NCI-H69 (cell line): ENCODE measurements around the gene CYP24A1.

Source experiments
- DNase-seq: peaks from one replicate; lab custom pipeline; 2025; lab: John Stamatoyannopoulos, UW

Gene CYP24A1

DNA sequence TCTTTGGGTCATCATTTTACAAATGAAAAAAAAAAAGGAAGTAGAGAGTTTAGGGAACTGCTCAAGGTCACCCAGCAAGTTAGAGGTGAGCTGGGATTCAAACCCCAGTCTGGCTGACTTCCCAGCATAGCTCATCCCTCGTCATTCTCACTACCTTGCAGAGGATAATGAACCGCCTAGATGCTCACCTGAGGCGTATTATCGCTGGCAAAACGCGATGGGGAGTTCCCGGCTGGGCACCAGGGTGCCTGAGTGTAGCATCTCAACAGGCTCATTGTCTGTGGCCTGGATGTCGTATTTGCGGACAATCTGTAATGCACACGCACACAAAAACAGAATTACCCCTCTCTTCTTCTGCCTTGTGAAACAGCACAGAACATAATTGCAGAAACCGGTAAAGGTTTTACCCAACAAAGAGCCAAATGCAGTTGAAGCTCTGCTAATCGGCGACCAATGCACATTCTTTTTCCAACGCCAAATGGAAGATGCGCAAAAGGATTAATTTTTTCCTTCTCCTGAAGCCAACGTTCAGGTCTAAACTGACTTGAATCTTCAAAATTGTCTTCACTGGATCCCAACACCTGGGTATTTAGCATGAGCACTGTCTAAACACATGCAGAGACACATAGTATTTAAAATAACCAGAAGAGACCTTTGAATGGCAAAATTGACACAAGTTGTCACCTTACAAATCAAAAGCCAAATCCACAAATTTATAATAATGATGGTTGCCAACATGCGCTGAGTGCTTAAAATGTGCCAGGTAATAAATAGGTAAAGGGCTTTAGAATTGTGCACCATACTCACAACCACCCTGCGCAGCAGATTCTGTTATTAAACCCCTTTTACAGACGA, 16.6 kb downstream of the CYP24A1 start:
- peak; percentile 1 for DNase-seq

DNA sequence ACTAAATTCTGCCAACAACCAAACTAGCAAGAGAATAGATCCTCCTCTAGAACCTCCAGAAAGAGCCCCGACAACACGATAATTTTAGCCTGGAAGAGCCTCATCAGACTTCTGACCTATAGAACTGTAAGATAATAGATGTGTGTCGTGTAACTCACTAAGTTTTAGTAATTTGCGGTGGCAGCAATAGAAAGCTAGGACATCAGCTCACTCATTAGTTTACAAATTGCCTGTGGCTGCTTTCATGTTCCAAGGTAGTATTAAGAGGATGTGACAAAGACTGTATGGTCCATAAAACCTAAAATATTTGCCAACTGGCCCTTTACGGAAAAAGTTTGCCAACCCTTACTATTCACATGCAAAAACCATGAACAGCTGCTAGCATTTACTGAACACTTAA, 17.3 kb downstream of the CYP24A1 start:
- no peak for DNase-seq

DNA sequence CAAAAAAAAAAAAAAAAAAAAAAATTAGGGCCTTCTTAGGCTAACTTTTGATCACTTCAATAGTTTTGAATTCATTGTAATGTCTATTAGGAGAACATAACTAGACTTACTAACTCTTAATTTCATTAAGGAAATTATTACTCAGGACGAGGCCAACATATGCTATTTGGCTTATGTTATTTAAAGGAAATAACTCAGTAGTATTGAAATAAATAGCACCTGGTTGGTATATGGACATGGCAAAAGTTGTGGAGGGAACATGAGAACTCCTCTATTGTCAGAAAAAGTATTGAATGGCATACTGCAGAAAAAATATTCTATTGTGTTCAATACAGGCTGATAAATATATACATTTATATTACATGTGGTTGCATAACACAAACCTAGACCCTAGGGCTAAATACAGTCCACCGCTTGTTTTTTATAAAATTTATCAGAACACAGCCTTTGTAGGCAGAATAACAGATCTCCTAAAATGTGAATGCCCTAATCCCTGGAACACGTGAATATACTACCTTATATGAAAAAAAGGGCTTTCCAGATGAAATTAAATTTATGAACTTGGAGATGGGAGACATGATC, 18.0 kb downstream of the CYP24A1 start:
- no peak for DNase-seq

DNA sequence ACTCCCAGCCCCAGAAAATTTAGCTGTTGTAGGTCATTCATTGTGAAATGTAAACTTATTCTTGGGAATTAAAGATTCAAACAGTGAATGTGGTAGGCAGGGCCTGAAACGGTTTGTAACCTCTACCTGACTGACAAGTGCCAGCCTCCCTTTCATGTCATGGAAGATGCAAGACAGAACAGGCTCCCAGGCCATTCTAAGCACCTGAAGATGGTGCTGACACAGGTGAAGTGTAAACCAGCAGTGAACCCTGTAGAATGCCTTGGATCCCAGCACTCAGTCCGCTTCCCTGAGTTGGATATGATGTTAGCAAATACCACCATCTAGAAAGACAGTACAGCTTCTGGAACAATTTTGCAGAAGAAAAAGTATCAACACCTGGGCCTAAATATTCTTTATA, 19.3 kb downstream of the CYP24A1 start:
- DNase-seq, result no peak

DNA sequence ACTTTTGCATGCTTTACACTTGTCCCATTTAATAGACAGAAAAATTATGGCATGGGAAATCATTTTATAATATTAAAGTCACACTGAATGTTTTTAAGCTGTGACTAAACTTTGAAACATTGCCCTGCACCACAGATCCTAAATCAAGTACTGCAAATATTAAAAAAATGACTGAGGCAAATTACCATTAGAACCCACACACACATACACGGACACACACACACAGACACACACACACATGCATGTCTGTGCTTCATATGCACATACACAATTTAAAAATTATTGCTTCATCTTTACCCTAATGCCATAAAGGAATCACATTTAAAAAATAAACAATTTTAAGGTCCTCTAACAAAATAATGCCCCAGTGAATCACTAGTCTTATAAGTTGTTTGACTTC, 19.9 kb downstream of the CYP24A1 start:
- no peak for DNase-seq

DNA sequence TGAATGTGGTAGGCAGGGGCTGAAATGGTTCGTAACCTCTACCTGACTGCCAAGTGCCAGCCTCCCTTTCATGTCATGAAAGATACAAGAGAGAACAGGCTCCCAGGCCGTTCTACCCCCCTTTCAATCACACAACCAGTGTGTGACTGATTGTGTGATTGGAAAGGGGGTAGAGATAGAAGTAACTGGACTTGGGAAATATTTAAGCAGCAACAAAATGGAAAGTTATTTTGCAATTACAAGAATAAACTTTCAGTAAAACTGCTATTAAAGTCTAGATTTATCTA, 20.8 kb downstream of the CYP24A1 start:
- DNase-seq, result no peak

DNA sequence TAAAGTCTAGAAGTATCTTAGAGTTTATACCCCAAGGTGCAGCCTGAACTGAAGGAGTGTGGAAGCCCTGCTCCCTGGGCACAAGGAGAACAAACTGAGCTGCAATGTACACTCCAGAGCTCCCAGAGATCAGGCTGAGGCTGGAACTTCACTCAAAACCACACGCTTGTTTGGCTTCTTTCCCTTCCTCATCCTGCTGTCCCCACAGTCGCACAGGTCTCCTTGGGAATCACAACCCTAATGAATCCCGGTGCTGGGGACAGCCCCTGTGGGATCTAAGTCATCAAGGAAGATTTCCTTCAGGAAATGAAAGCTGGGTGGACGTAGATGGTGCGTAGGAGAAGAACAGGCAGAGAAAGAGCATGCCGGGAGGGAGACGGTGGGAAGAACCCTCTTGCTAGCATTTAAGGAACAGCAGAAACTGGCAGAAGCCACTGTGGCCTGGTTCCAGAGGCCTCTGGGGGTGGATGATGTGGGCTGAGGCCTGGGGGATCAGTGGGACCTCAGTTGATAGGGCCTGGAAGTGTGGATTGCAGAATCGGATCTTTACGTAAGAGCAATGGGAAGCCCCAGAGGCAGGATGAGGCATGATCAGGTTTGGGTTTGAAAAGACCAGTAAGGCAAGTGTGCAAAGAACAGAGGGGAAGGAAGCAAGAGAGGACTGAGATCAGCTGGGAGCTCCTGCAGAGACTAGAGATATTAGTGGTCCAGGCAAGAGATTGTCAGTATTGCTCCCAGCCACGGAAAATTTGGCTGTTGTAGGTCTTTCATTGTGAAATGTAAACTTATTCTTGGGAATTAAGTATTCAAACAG, 21.4 kb downstream of the CYP24A1 start:
- DNase-seq, result no peak

DNA sequence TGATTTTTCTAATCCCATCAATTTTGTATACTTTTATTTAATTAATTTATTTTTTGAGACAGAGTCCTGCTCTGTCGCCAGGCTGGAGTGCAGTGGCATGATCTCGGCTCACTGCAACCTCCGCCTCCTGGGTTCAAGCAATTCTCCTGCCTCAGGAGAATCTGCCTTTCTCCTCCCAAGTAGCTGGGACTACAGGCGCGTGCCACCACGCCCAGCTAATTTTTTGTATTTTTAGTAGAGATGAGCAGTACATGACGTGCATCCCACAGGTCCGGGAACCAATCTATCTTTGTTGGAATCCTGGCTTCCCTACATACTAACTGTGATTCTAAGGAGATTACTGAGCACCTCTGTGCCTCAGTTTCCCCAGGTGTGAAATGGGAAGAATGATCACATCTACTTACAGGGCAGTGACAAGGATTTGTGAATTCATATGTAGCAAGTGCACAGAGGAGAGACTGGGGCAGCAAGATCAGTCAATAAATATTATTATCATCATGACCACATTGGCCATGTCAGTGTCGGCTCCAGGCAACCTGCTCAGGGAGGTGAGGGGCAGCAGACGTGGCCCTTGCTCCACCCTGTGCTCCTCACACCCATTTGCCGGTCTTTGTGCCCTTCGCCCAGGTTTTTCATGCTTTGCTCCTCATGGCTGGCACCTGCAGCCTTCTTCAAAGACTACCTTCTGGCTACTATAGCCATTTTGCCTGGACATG, 22.1 kb downstream of the CYP24A1 start:
- DNase-seq, result no peak

DNA sequence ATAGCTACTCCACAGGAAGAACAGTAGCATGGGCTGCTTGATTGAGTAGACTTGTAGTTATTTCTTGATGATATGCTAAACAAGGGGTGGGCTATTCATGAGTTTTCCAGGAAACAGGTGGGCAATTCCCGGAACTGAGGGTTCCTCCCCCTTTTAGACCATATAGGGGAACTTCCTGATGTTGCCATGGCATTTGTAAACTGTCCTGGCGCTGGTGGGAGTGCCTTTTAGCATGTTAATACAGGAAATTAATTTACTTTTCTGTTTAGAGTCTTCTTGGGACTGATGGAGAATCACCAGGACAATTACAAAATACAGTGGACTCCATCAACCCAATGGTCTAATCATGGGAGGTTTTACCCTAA, 22.7 kb downstream of the CYP24A1 start:
- no peak for DNase-seq

DNA sequence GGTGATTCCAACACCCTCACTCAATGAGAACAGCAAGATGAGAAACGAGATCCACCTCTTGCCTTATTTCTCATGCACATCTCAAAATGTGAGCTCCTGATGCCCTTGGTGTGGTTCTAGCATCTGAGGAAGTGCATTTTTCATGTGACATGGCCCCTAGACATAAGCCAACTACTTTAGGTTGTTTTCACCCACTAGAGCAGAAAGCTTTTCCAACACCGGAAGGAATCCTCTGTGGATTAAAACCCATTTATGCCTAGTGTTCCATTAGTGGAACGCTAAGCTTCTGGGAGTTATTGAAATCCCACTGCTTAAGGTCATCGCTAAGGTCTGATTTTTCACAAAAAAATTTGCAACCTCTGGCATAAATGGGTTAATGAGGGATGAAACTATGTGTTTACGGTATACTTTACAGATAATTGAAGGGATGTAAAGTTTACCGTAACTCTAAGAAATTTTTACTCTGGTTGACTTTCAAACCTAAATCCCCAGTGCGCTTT, 24.0 kb downstream of the CYP24A1 start:
- no peak for DNase-seq

DNA sequence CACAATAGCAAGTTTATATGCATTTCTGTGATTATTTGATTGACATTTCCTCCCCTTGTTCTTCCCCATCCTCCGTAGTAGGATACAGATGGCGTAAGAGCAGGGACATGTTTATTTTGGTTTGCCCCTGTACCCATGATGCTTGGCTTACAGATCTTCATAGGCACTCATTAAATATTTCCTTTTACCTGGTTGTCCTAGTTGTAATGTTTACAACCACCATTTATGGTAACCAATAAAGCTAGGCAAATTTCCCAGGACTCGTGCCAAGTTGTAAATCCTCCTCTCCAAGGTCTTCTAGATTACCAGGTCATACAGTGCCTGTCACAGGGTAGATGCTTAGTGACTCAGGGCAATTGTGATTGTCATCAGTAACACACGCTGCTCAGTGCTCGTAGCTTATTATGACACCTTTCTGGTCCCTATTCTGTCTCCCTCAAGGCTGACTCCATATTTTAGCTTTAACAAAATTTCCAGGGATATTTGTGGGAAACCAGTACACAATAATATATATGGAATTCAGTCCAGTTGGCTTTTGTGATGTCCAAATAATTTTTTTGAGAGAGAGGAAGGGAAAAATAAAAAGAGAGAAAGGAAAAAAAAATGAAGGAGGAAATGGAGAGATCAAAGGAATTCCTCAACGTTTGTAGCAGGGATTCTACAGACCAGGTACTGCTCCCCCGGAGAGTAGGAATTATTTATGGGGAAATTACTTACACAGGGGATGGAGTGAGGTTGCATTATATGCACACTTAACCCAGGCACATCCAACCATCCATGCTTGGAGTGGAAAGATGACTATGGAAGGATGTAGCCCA, 24.6 kb downstream of the CYP24A1 start:
- DNase-seq, result peak; percentile 1

DNA sequence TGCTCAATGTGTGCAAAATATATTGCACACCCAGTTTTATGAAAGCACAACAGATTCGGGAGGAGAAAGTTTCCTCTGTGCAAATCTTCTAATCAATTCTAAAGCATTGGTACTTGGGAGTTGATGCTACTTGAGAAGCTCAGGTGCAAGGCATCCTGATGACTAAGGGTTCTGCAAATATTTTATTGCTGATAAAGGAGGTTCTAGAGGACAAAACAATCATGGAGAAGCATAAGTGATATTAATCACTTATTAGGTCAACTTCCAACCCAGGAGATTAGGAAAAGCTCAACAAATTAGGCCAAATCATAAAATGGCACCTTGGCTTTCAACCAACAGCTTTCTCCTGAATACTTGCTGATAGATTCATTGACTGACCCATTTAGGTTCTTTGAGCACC, 27.1 kb downstream of the CYP24A1 start:
- DNase-seq, result no peak

DNA sequence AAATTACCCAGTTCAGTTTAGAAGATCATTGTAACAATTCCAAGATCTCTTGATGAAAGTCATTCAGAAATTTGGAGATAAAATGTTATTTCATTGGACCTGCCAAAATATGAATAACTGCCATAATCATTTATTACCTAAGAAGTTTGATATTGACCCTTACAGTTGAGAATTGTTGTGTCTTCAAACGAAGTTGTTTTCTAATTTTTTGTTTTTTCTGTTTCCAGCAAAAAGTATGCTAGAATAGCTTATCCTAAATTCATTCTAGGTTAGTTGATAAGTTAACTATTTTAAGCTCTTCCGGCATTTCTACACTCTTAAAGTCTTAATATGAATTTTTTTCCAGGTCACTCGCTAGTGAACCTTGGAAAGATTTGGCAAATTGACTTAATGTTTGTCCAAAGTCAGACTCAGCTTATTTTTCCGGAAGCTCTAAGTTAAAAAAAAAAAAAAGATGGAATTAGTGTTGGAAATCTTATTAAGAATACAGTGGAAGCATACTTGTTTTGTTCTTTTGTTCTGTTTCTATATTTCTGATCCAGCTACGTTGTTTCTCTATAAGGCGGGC, 28.9 kb downstream of the CYP24A1 start:
- no peak for DNase-seq

DNA sequence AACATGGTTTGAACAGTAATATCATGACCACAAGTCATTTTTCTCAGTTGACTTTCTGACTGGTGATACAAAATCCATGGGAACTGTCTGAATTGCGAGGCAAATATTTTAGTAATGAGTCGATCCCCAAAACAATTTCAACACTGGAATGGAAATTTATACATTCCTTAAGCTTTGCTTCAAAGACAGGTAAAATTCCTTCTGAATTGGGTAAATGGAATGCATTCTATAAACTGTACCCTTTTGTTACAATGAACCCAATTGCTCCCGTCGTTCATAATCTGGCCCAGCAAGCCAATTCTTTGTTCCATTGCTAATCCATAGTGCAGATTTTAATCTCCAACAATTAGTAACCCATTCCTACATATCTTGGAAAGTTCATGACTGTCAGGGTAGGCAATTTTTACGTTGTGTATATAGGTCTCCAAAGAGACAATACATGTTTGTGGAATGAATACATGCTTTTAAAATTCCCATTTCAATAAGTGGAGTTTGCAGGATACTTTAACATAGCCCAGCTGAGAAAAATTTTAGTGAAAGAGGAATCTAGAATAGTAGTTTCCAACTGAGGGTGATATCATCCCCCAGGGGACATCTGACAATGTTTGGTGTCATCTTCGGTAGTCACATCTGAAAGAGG, 32.7 kb downstream of the CYP24A1 start:
- DNase-seq, result no peak

DNA sequence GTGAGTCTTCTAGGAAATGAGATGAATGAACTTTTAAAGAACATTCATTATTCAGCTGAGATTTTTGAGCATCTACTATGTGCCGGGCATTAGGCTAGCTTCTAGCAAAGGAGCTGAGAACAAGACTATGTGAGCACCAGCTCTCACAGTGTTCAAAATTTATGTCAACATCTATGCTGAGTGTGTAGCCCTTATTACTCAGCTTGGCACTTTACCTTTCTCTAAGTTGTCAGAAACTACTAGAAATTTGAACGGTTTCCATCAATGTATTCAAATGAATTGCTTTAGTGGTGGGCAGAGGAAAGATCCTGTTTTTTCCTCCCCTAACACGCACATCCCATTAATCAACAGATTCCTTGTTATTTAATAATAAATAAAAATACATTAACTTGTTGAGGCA, 33.3 kb downstream of the CYP24A1 start:
- DNase-seq, result no peak

DNA sequence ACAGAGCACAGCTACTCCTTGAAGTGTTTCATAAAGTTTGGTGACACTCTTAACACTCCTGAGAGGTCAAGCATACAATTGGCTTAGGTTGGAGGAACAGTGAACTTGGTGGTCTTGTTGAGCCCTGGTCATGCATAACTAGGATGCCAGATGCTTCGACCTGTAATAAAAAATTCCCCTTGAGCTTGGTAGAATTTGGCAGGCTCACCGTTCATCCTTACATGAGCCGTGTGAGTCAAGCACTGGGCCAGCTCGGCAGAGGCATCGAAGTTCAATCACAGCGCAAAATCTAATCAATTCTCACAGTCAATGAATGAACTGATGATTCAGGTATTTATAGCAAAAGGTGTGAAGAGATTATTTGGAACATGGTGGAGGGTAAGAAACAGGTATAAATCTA, 33.7 kb downstream of the CYP24A1 start:
- no peak for DNase-seq

DNA sequence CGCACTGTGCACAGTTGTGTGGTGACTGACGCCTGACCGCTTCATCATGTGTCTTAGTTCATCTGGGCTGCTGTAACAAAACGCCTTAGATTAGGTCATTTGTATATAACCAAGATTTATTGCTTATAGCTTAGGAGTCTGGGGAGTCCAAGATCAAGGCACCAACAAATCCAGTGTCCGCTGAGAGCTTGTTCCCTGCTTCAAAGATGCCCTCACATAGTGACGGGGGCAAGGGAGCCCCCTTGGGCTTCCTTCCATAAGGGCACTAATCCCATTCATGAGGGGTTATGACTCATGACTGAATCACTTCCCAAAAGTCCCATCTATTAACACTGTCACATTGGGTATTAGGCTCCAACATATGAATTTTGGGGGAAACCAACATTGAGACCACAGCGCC, 34.6 kb downstream of the CYP24A1 start:
- no peak for DNase-seq

DNA sequence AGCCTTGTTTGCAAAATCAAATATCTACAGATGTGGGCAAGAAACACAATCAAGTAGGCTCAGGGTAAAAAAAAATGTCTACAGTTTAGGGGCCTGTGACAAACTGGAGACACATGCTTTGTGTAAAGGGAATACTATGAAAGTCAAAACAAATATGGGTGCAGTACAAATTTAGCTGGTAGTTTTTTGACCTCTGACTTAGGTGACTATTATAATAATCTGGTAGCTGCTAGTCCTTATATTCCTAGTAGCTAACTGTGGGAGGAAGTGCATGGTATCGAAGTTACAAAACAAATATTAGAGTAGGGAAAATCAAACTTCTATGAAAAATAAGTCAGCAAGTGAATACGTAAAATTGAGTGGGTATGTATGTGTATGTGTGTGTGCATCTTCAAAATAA, 35.4 kb downstream of the CYP24A1 start:
- no peak for DNase-seq

DNA sequence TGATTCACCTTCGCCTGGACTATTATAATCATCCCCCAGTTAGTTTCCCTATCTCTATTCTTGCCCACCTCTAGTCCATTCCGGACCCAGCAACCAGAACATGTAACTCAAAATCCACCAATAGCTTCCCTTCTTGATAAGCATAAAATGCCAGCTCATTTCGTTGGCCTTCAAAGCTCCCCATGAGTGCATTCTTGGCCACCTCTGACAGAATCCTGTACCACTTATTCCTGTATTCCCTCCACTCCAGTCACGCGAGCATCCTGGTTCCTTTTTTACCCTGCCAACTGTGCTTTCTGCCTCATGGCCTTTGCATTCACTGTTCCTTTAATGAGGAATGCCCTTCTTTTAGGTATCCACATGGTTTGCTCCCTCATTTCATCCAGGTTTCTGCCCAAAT, 36.7 kb downstream of the CYP24A1 start:
- DNase-seq, result no peak

DNA sequence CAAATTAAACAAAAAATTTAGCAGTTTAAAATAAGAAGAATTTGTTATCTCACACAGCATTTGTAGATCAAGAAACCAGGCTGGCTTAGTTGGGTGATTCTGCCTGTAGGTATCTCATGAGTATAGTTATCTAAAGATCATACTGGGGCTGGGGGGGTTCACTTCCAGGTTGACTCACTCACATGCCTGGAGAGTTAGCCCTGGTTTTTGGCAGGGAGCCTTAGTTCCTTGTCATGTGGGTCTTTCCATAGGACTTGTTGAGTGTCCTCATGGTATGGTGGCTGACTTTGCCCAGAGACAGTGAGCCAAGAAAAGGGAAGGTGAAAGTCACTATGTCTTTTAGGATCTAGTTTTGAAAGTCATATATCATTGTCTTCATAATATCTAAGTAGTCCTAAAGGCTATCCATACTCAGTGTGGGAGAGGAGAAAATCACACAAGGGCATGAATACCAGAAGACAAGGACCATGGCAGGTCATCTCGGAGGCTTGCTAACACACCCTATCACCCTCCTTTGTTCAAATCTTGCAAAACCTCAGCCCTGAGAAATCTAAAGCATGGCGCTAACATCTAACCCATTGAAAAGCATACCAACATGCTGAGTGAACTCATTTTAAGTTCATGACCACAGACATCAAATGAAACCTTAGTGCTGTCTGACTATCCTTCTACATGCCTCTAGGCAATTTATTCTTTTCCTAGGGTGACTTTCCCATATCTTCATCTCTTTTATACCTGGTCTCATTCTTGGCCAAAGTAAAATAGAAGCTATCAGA, 39.2 kb downstream of the CYP24A1 start:
- DNase-seq, result no peak
